ENCODE measurements around the gene PCP4.

The PCP4 gene

DNA sequence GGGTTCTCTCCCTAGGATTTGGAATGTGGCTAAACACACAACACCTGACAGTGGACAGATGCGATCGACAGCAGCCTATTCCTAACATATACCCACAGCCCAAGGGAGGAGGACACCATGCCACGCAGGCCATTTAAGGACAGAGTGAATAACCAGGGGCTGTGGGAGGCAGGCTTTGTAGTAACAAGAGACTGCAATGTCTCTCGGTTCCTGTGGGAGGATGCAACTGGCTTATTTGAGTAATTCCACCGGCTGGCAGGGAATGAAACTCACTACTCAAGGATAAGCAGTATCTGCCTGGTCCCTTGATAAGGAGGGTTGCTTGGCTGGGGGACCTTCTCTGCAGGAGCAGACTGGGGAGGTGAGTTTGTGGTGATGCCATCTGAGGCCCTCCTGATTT lies 109.6 kb downstream of the PCP4 start:
- no peak for DNase-seq

Measured in activated CD8-positive, alpha-beta memory T cell treated with anti-CD3 and anti-CD28 coated beads, Interleukin-2, amount 50 U/mL, for 48 hours (primary cell).